ENCODE results near the gene TALDO1. TPM values are rescaled to one million over a fixed set of nuclear protein-coding genes. Genes with fewer than 3 reads are reported as not detected.
"Not testable (repeated sequence)": the region's sequence is repeated elsewhere in the genome, so short reads cannot be mapped to it uniquely, and the experiment has no call there.

The TALDO1 gene
- total RNA-seq, 1 experiment from 2014 or later, result 314 TPM

- CTCF ChIA-PET, result interaction anchor here (1.9 to 2.2 kb wide), 2 partner anchors 9 to 11 kb away, joined by 5 to 8 read pairs; no protein-coding TSS in a partner anchor
- DNase-seq (ENCODE audit: low spot score) (no peak), ATAC-seq (no peak)
- no peak for TF ChIP-seq MXD4 (CRISPR knock-in tag; IDR thresholded peaks at IDR 0.05; ENCODE audit: borderline replicate concordance)
- no peak for TF ChIP-seq NFE2L1 (CRISPR knock-in tag; IDR thresholded peaks at IDR 0.05)
- TF ChIP-seq AFF4 (CRISPR knock-in tag; IDR thresholded peaks at IDR 0.05; ENCODE audit: borderline replicate concordance), result no peak
- no peak for TF ChIP-seq GRHL2 (CRISPR knock-in tag; IDR thresholded peaks at IDR 0.05; ENCODE audit: insufficient replicate concordance, severe bottlenecking)
- TF ChIP-seq EMX1 (CRISPR knock-in tag; IDR thresholded peaks at IDR 0.05), result no peak
- no peak for TF ChIP-seq PRRX2 (CRISPR knock-in tag; IDR thresholded peaks at IDR 0.05)
- TF ChIP-seq USF1 (CRISPR knock-in tag; IDR thresholded peaks at IDR 0.05), result no peak
- no peak for TF ChIP-seq ARID4B (CRISPR knock-in tag; IDR thresholded peaks at IDR 0.05; ENCODE audit: borderline replicate concordance)
- TF ChIP-seq CDX4 (CRISPR knock-in tag; IDR thresholded peaks at IDR 0.05; ENCODE audit: borderline replicate concordance), result no peak
- TF ChIP-seq NFYB (CRISPR knock-in tag; conservative IDR thresholded peaks at IDR 0.05; ENCODE audit: low read depth), result no peak
- TF ChIP-seq GTF2I (CRISPR knock-in tag; conservative IDR thresholded peaks at IDR 0.05), result no peak
- no peak for TF ChIP-seq ZNF263 (CRISPR knock-in tag; IDR thresholded peaks at IDR 0.05; ENCODE audit: low read depth)
- TF ChIP-seq ZNF138 (CRISPR knock-in tag; conservative IDR thresholded peaks at IDR 0.05), result no peak
- no peak for TF ChIP-seq ZSCAN18 (CRISPR knock-in tag; IDR thresholded peaks at IDR 0.05)
- no peak for TF ChIP-seq ZNF512 (CRISPR knock-in tag; IDR thresholded peaks at IDR 0.05; ENCODE audit: borderline replicate concordance)
- TF ChIP-seq ZNF219 (CRISPR knock-in tag; IDR thresholded peaks at IDR 0.05; ENCODE audit: borderline replicate concordance), result no peak
- POLR2A ChIA-PET, result interaction anchor here (0.5 kb wide), 1 partner anchor 81 kb away, joined by 3 read pairs; no protein-coding TSS in a partner anchor
- H3K9me3 Mint-ChIP-seq, result peaks cover 4% of the 10 kb centered on the region; the same call in 1 of the 2 replicates
- H3K4me1 Mint-ChIP-seq, result 0 out of 2 replicates have a peak, but pooled peaks cover 10% of the 10 kb centered on the region
- no peak overlapping the region for H3K4me3 Mint-ChIP-seq
- H3K27ac Mint-ChIP-seq, result no peak overlapping the region; the same call in 1 of the 2 replicates
- peaks cover 7% of the 10 kb centered on the region for H3K36me3 Mint-ChIP-seq
- H3K27me3 Mint-ChIP-seq (ENCODE audit: low read depth), result 0 out of 2 replicates have a peak, but pooled peaks cover 4% of the 10 kb centered on the region
Measured at GRCh38 chr11:737366-737765, 9.9 kb upstream of the TALDO1 start.

GRCh38 chr11:737899-738298 lies 9.4 kb upstream of the TALDO1 start:
- CTCF ChIA-PET, result interaction anchor here (1.6 to 2.2 kb wide), 3 partner anchors 9 to 12 kb away, joined by 4 to 8 read pairs (median 5); partner anchors contain the start of gene TALDO1
- POLR2A ChIA-PET, result interaction anchor here (0.5 kb wide), 1 partner anchor 82 kb away, joined by 3 read pairs; no protein-coding TSS in a partner anchor
- not testable (repeated sequence) for H3K4me3 Mint-ChIP-seq; DNase-seq (ENCODE audit: low spot score); ATAC-seq; H3K36me3 Mint-ChIP-seq; H3K27ac Mint-ChIP-seq; H3K27me3 Mint-ChIP-seq (ENCODE audit: low read depth); H3K9me3 Mint-ChIP-seq
- H3K4me1 Mint-ChIP-seq, result 0 out of 2 replicates have a peak, but pooled peaks cover 10% of the 10 kb centered on the region

Measured in WTC11 (cell line).